HTERT RPE-1 (cell line): Measurements from ENCODE around the gene USP32.
"Not testable (repeated sequence)": the region's sequence is repeated elsewhere in the genome, so short reads cannot be mapped to it uniquely, and the experiment has no call there.

Experiments used
- in situ Hi-C: fragments of 300-500 bp; cut with MboI; formaldehyde crosslinking; loops from 4 replicates; pipeline ENCODE4 v1.14.3; 2020; ENCODE audit warnings: low sequenced_read_pairs

The USP32 gene

DNA sequence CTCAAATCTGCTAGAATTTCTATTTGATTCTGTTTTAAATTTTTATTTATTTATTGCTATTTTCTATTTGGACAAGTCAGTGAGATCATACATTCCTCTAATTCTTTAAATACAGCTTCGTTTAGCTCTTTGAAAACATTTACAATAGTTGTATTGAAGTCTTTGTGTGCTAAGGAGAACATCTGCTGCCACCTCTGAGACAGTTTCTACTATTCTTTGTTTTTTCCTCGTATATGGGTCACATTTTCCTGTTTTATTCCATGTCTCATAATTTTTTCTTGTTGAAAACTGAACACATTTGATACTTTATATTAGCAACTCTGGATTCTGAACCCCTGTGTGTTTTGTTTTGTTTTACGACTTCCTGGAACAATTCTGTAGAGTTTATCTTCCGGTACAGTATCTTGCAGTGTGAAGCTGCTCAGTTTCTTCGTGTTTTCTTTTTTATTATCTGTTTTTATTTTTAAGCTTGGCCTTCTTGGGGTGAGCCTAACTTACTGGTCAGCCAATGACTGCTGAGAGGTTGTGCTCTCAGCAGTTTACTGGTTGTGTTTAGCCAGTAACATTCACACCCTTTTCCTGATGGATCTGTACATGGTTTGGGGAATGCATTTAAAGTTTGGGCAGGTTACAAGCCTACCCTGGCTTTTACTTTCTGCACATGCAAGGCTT lies 143.2 kb downstream of the USP32 start:
- in situ Hi-C loops = no loop called here

DNA sequence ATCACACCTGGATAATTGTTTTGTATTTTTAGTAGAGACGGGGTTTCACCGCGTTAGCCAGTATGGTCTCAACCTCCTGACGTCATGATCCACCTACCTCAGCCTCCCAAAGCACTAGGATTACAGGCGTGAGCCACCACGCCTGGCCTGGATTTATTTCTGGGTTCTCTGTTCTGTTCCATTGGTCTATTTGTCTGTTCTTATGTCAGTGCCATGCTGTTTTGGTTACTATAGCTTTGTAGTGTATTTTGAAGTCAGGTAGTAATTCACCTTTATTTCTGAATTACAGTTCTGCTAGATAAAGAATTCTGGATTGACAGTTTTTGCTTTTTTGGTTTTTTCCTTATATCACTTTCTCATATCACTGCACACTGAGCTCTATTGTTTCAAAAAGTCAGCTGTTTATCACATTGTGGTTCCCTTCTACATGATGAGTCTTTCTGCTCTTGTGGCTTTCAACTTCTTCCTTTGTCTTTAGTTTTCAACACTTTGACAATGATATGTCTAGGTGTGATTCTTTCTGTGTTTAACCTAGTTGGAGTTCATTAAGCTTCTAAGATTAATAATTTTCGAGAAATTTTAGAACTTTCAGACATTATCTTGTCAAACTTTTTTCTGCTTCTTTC lies 144.0 kb downstream of the USP32 start:
- in situ Hi-C loops = no loop called here

DNA sequence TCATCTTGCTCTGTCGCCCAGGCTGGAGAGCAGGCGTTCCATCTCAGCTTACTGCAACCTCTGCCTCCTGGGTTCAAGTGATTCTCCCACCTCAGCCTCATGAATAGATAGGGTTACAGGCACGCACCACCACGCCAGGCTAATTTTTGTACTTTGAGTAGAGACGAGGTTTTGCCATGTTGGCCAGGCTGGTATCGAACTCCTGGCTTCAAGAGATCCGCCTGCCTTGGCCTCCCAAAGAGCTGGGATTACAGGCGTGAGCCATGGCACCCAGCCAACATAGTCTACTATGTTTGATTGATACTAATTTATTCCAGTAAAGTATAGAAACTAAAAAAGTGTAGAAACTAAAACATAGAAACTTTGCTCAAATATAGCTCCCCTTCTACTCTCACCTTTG lies 147.3 kb downstream of the USP32 start:
- in situ Hi-C loops = no loop called here

DNA sequence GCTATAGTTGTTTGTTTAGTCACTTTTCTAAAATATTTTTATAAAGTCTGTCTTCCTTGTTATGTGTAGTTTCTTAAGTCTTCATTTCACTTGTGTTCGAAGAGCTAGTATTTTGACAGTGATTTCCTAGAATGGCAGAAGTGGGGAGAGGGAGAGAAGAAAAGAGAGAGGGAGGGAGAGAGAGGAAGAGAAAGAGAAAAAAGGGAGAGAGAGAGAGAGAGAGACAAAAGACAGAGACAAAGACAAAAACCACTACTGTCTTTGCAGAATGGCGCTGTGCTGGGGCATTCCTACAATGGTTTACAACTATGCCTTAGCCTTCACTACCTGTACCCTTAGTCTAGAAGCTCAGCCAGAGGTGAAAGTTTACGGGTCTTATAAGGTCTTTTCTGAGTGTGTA lies 151.6 kb downstream of the USP32 start:
- in situ Hi-C loops = no loop called here

DNA sequence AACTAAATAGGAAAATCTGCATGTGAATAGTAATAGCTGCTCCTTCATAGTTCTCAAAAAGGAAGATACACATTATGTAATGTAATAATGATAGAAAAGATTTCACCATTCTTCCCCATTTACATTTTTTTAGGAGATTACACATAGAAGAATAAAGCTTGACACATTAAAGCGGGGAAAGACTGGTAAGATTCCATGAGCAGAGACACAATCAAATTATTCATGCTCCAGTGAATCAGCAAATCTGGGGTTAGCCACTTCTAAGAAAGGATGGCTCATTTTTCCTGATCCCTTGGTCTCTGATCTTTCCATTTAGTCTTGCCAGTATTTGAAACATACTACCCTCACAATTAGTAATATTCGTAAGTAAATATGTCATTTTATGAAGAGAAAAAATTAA lies 160.2 kb downstream of the USP32 start:
- in situ Hi-C loops = no loop called here

DNA sequence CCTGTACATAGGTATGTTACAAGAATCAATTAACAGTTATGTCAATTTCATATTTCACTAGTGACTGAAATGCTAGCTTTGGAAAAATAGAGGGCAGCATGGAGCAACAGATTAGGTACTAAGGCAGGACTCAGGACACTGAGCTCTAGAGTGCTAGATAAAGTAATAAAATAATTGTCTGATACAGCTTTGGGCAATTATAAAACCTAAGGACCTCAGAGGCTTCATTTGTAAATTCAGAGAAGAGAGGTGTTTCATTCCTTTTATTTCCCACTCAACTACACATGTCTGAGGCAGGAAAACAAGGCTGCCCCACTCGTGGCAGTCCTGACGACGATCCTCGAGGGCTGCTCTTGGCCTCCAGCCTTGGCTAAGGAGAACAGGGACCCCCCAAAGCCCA lies 160.7 kb downstream of the USP32 start:
- in situ Hi-C loops = no loop called here

DNA sequence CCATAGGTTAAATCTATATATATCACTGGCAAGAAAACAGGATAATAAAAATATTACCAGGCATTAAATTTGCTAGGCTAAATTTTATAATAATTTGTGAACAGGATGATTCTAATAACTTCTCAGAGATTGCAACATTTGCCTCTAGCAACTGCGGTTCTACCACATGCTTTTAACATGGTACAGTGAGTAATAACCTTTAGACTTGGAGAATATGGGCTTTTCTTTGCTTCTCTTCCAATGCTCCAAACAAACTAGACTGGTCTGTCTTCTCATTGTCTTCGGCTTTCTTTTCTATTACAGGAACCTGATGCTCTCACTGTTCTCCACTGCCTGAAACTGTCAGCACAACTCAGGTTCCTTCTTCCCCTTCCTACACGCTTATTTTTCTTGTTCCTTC lies 161.6 kb downstream of the USP32 start:
- in situ Hi-C loops = no loop called here

DNA sequence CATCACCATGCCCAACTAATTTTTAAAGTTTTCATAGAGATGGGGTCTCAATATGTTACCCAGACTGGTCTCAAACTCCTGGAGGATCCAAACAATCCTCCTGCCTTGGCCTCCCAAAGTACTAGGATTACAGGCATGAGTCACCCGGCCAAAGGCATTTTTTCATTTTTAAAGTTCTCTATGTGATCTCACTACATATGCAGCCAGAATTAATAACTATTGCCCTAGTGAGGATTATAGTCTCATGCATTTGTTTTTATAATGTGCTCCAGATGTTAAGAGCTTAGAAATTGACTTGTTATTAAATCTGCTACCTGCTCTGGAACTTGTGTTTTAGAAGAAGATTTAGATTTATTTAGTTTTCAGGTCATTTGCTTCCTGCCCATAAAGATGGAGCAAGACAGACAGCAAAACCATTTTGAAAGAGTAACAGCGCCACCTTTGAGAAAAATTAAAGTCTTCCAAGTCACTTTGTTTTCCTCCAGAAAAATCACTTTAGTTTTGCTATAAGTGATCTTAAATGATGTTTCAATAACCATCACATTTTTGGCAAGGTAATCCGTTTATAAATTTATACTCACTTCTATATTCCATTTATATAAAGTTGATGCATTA lies 162.6 kb downstream of the USP32 start:
- in situ Hi-C loops = no loop called here

DNA sequence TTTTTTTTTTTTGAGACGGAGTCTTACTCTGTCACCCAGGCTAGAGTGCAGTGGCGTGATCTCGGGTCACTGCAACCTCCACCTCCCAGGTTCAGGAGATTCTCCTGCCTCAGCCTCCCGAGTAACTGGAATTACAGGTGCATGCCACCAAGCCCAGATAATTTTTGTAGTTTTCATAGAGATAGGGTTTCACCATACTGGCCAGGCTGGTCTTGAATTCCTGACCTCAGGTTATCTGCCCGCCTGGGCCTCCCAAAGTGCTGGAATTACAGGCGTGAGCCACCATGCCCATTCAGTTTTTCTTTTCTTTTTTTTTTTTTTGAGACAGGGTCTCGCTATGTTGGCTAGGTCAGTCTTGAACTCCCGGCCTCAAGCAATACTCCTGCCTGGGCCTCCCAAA lies 164.7 kb downstream of the USP32 start:
- in situ Hi-C loops = not testable (repeated sequence)

DNA sequence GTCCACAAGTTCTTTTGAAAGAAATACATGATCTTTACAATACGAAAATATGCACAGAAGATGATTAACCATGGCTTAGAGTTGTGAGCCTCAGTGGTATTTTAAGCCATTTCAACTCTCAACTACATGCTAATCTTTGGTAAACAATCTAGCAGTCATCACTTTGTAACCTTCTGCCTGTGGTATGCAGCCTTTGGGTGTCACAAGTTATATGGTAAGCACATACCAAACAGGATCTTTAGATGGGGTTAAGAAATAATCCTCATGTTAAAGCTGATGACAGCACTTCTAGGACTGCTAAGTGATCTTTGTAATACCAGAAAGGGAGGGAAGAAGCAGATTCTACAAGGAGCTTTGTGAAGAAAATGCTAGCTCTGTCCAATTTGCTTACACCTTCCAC lies 167.9 kb downstream of the USP32 start:
- in situ Hi-C loops = no loop called here

DNA sequence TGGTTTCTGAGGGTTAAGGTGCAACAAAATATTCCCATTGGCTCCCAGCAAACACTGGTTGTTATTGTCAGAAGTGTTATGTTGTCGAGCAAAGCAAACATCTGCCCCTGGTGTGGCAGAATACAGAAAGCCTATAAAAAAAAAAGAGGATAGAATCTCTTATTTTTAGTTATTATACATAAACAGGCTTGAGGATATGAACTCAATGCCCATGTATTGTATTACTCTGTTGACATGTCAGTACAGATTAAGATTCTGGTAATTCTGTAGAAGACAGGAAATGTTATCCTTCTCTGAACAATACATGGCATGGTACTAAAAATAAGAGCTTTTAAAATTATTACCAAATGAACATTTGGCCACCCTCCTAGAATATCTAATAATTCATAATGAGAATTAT lies 168.5 kb downstream of the USP32 start:
- in situ Hi-C loops = no loop called here

DNA sequence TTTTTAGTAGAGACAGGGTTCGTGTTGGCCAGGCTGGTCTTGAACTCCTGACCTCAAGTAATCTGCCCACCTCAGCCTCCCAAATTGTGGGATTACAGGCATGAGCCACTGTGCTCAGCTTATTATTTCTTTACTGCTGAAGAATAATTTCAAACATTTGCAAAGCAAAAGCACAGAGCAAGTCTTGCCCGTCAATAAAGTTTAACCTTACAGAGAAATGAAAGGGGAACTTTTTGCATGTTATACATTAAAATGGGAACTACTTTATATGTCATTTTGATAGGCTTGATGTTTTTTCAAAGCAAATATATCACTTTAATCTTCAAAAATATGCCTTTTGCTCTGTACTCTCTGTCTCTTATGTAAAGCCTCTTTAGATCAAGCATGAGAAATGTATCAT lies 173.2 kb downstream of the USP32 start:
- in situ Hi-C loops = not testable (repeated sequence)

DNA sequence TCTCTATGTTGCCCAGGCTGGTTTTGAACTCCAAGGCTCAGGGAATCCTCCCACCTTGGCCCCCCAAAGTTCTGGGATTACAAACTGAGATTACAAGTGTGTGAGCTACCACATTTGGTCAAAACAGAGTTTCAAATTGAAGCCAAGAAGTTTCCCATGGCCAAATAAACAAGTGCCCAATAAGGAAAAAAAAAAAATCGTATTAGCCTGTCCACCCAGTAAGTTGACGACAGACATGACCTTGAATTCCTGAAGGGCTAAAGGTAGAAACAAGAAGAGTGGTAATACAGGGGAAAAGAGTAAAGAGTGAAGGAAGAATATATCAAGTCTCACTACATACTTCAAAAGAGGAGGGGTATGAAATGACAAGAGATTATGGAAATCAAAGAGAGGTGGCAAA lies 176.0 kb downstream of the USP32 start:
- in situ Hi-C loops = not testable (repeated sequence)

DNA sequence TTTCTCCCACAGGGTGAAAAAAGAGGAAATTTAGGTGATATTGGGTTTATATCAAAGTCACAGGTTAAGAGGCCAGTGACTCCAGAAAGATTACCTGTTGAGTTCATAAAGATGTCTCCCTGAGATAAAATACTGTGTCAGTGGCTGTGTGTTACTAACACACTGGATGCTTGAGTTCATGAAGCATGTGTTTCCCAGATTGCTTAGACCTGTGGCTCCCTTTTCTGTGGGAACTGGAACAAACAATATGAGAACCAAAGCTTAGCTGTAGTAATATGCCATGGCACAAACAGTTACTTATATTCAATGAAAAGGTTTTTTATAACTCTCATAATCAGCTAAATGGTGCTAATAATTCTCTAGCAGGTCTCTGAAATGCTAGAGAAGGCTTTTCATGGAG lies 180.7 kb downstream of the USP32 start:
- in situ Hi-C loops = not testable (repeated sequence)

DNA sequence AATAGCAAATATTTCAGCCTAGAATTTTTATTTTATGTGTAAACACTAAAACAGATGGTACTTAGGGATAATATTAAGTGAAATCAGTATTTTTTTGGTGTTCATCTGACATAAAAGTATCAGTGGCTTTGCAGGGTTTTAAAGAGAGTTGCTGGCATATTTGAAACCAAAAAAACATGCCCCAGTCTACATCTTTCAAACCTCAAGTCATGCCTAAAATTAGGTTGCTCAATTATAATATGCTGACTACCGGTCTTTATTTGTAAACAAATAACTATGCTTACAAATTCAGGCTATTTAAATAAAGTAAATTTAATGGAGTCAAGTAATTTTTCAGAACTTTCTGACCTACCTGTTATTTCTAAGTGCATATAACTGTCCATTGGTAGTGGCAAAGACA lies 183.6 kb downstream of the USP32 start:
- in situ Hi-C loops = not testable (repeated sequence)

DNA sequence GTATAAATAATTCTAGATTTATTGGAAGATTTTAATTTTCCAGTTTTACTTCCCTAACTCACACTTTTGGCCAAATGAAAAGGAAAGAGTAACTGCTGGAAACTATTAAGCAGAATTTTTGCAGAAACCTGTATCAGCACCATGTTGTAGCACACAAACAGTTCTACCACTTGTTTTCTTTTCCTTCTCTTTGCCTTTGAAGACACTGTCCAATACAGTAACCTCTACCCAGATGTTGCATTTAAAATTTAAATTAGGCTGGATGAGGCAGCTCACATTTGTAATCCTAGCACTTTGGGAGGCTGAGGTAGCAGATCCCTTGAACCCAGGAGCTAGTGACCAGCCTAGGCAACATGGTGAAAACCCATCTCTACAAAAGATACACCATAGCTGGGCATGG lies 186.2 kb downstream of the USP32 start:
- in situ Hi-C loops = not testable (repeated sequence)

DNA sequence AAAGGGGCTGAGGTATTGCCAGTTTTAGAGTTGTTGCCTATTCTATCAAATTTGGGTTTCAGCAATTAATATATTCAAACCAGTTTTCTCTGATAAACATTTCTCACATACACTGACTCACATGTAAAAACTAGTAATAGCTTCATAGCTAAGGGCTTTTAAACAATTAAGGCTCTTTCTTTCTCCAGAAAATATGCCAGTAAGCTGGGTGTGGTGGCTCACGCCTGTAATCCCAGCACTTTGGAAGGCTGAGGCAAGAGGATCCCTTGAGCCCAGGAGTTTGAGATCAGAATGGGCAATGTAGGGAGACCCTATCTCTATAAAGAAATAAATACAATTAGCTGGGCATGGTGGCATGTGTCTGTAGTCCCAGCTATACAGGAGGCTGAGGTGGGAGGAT lies 193.3 kb downstream of the USP32 start:
- in situ Hi-C loops = not testable (repeated sequence)

DNA sequence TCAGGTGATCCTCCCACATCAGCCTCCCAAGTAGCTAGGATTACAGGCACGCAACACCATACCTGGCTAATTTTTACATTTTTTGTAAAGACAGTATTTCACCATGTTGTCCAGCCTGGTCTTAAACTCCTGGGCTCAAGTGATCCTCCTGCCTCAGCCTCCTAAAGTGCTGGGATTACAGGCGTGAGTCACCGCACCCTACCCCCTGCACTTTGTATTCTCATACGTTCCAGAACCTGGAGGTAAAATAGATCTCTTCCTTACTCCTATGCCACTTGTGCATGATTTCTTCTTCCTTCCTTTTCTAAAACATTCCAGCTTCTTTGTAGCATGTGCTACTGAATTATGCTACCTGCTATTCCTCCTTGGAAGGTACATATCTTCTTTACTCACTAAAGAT lies 197.8 kb downstream of the USP32 start:
- in situ Hi-C loops = not testable (repeated sequence)

DNA sequence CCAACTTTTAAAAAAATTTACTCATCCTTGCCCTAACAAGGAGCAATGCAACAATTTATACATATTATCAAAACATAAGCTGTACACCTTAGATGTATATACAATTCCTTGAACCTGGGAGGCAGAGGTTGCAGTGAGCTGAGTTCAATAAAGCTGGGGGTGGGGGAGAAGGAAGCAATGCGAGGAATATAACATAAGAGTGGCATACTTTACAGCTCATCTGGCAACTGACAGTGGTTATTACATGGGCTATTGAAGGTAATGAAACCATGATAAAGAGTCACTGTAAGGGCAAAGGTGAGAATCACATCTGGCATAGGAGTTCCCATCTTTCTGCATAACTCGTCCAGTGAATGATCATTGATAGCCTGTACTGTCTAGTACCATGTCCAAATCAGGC lies 198.5 kb downstream of the USP32 start:
- in situ Hi-C loops = no loop called here

DNA sequence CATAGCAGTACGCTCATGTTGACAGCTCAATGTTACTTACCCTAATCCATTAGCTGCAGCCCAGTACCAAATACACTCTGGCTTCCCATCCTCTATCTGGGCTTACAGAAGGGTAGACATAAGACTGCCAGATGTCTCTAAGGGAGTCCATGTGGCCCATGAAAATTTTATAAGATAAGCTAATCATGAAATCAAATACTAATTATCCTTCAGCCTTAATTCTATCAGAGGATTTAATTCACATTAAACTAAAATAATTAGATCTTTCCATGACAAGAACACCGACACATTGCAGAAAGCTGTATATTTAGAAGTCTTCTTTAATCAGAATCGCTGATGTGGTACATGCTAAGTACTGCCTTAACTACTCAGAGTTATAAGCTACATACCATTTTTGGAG lies 198.9 kb downstream of the USP32 start:
- in situ Hi-C loops = not testable (repeated sequence)

DNA sequence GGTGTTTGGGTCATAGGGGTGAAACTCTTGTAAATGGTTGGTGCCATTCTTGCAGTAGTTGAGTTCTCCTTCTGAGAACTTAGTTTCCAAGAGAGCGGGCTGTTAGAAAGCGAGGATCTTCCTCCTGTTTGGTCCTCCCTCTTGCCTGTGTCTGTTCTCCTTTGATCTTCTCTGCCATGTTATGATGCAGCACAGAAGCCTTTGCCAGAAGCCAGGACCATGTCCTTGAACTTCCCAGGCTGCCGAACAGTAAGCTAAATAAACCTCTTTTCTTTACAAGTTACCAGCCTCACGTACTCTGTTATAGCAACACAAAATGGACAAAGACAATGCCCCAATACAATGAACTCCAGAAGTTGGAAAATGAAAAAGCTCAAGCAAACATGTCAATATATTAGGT lies 201.9 kb downstream of the USP32 start:
- in situ Hi-C loops = not testable (repeated sequence)

DNA sequence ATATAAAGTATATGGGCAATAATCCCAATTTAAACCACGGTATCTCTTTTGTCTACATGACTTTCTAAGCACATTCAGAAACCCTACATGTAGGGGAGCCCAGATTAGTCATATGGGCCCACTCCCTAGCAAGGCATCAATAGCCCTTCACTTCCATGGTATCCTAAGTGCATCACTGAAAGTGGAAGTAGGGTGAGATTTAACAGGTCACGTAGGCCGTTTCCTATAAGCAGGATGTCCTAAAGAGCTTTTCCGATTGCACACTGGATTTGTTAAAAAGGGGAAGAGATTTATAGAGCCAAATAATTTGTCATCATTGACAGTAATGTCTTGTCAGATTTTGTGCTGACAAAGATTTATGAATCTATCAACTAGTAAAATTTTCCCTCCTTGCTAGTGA lies 203.2 kb downstream of the USP32 start:
- in situ Hi-C loops = no loop called here
